B cell (primary cell): ENCODE results near the gene SRGAP1.

Experiments used
- CTCF ChIP-seq: fragments of 200-600 bp; IDR thresholded peaks from one replicate; pipeline ENCODE4 v1.8.0; 2022; ENCODE audit warnings: antibody characterized with exemption, mild to moderate bottlenecking
- EZH2 ChIP-seq: IDR thresholded peaks from 2 replicates; pipeline ENCODE4 v1.6.1; 2012; ENCODE audit warnings: borderline replicate concordance, low read depth, mild to moderate bottlenecking, moderate library complexity, low read length; ENCODE audit not compliant: insufficient read depth, poor library complexity, severe bottlenecking

DNA sequence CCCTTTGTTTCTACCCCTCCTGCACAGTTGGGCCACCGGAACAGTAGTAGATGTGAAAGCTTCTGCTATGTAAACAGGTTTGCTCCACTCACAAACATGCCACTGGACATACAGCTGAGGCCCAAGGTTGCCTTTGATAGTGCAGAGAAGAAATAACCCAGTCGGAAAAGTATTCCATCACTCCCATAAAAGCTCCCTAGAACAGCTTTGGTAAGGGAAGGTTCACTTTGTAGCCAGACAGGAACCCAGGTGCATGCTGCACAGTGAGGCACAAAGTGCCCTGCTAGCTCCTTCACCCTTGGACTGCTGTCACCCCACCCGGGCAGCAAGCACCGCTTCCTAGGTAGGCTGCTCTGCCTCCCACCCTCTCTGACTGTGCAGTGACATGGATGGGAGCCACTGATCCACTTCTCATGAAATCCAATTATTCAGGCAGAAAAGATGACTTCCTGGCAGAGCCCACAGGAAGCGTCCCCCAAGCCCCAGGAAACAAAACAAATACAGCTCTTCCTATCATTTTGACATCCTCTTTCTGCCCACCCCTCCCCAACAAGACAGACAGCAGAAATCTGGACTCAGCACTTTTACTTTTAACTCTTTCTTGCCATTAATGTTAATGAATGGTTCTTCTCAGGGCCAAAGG is 100.2 kb downstream of the SRGAP1 start:
- TF ChIP-seq CTCF (no peak), EZH2 (no peak)
